NB4 (cell line): ENCODE data around the gene PTPRS.

Source experiments
- POLR2A ChIP-seq: IDR thresholded peaks from 2 replicates; pipeline ENCODE4 v1.6.1; 2011; ENCODE audit warnings: mild to moderate bottlenecking; ENCODE audit not compliant: insufficient read length; ENCODE audit errors: extremely low read depth
- TF ChIP-seq, protein P1 (sequence below): IDR thresholded peaks from one replicate; pipeline ENCODE4 v1.5.1; 2012; ENCODE audit warnings: low read depth, low read length

DNA sequence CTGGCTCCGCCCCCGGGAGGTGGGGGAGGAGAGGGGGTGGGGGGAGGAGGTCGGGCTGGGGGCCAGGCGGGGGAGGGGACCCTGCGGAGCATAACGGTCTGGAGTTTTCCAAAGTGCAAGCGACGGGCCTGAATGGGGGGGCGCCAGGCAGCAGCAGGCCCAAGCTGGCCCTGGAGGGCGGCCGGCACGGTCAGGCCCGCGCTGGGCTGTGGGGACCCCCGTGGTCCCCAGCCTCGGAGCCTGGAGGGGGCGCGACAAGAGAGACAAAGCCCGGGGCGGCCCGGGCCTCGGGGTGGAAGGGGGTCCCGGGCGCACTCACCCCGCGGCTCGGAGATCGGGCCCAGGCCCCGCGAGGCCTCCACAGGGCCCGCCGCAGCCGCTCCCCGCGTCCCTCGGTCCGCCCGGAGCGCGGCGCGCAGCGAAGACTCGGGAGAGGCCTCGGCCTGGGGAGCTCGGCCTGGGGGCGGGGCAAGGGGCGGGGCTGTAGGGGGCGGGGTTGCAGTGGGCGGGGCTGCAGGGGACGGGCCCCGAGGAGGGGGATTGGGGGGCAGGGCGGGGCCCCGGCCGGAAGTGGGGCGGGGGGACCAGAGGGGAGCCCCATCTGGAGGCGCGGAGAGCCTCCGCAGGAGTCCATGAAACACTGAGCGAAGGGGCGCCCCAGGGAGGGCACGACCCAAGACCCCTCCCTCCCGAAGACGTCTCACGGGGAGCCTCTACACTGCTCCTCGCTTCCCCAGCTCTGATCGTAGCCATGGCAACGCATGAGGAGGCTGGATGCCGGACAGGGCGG is 47.6 kb downstream of the PTPRS start:
- TF ChIP-seq, protein P1, sequence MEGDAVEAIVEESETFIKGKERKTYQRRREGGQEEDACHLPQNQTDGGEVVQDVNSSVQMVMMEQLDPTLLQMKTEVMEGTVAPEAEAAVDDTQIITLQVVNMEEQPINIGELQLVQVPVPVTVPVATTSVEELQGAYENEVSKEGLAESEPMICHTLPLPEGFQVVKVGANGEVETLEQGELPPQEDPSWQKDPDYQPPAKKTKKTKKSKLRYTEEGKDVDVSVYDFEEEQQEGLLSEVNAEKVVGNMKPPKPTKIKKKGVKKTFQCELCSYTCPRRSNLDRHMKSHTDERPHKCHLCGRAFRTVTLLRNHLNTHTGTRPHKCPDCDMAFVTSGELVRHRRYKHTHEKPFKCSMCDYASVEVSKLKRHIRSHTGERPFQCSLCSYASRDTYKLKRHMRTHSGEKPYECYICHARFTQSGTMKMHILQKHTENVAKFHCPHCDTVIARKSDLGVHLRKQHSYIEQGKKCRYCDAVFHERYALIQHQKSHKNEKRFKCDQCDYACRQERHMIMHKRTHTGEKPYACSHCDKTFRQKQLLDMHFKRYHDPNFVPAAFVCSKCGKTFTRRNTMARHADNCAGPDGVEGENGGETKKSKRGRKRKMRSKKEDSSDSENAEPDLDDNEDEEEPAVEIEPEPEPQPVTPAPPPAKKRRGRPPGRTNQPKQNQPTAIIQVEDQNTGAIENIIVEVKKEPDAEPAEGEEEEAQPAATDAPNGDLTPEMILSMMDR: no peak
- TF ChIP-seq POLR2A: no peak
